Suppressor macrophage (primary cell): ENCODE measurements around the gene OR8H1.

ENCODE experiments used
- DNase-seq, 4 experiments: peaks; one replicate each; pipeline ENCODE4 v3.0.0-alpha.2; 2020 to 2022
- total RNA-seq, 17 experiments: gene quantifications; one replicate each; lab custom pipeline; 2026; ENCODE audit warnings: mixed read lengths in 6 of 17, inconsistent platforms in 3 of 17; lab: John Stamatoyannopoulos, UW

The OR8H1 gene, protein sequence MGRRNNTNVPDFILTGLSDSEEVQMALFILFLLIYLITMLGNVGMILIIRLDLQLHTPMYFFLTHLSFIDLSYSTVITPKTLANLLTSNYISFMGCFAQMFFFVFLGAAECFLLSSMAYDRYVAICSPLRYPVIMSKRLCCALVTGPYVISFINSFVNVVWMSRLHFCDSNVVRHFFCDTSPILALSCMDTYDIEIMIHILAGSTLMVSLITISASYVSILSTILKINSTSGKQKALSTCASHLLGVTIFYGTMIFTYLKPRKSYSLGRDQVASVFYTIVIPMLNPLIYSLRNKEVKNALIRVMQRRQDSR
- total RNA-seq = 0 to 1.2 (median 0) reads per million in 17 experiments

- DNase-seq = no peak
Measured at GRCh38 chr11:56292154-56292553, at the start of gene OR8H1. OR8H1 (minus strand) TSS chr11:56292254; CDS start chr11:56291062, 1,192 bp downstream.

DNA sequence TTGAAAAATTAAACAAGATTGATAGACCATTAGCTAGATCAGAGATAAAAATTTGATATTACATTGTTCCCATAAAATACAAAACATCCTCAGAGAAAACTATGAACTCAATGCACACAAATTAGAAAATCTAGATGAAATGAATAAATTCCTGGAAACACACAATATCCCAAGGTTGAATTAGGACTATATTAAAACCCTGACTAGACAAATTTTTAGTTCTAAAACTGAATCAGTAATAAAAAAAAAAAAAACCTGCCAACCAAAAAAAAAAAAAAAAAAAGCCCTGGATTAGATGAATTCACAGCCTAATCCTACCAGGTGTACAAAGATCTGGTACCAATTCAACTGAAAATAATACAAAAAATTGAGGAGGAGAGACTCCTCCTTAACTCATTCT lies 48.2 kb upstream of the OR8H1 start:
- DNase-seq = no peak

- no peak for DNase-seq
Measured at GRCh38 chr11:56333156-56333555, 41.1 kb upstream of the OR8H1 start.

DNA sequence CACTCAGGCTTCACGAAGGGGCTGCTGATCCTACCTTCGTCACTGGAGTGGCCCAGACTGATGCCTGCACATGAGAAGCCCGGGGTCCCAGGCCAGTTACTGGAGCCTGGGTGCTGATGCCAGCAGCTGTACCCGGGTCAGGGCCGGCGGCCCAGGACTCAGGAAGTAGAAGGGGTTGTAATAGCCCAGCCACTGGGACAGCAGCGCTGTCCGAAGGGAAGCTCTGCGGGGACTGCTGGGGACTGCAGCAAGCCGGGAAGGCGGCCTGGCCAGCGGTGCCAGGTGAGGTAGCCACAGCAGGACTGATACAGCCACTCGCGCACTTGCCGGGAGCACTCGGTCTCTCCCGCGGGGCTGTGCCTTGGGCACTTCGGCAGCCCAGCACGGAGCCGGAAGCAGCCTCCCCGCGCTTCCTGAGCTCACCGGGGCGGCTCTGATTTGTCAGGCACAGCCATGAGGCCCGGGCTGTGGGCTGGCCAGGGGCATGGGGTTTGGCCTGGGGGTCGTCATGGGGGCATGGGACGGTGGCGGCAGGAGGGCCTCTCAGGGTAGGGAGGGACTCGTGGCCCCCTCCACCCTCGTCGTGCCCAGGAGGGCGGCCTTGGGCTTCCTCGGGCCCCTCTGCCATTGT lies 39.9 kb upstream of the OR8H1 start:
- DNase-seq = no peak

GRCh38 chr11:56314844-56315243 lies 22.8 kb upstream of the OR8H1 start, which contains the start of gene OR8K3:
OR8K3 (plus strand) TSS chr11:56315144; CDS start chr11:56318307, 3,163 bp downstream.
- no peak for DNase-seq

GRCh38 chr11:56307836-56308235 lies 15.8 kb upstream of the OR8H1 start:
- no peak for DNase-seq

DNA sequence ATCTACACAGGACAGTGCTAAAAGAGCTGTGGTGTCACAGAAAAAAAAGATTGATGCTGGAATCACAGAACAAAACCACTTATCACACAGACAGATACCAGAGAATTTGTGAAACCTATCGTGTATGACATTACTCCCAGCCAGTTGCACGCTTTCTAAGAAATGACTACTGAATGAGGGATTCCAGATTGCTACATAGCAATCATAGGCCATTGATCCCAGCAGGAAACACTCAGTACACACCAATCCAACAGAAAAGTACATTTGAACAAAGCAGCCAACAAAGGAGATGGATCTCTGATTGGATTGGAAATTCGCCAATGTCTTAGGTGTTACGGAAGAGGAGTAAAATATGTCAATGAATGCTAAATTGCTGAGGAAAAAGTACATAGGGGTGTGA lies 4.8 kb upstream of the OR8H1 start:
- no peak for DNase-seq

- DNase-seq = no peak
Measured at GRCh38 chr11:56273854-56274253, 18.2 kb downstream of the OR8H1 start, which contains the start of gene OR5T1. OR5T1 (plus strand) TSS chr11:56274154; CDS start chr11:56275639, 1,485 bp downstream.

DNA sequence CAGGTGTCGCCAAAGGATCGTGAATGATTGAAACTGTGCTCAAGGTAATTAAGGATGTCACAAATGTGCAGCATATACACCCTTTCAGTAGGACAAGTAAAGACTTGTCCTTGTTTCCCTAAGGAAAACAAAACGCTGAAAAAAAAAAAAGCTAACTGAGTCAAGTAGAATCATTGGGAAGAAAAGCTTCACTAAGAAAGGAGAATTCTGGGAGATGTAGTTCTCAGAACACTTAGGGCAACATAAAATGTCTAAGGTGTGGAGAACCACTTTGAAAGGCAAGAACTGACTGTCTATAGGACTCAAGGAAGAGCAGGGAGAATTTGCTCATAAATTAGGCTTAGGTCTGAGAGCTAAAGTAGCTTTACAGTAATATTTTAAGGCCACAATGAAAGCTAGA lies 21.0 kb downstream of the OR8H1 start:
- DNase-seq = no peak

GRCh38 chr11:56251954-56252353 lies 40.1 kb downstream of the OR8H1 start, which contains the start of gene OR5T3:
OR5T3 (plus strand) TSS chr11:56252254; CDS start chr11:56252254, 0 bp downstream.
- DNase-seq = no peak
